Measurements from ENCODE around the gene OLIG1. TPM values are rescaled to one million over a fixed set of nuclear protein-coding genes. Genes with fewer than 3 reads are reported as not detected.

The OLIG1 gene
- total RNA-seq, 4 donors from 2014 or later = not detected

- TF ChIP-seq, protein P1, sequence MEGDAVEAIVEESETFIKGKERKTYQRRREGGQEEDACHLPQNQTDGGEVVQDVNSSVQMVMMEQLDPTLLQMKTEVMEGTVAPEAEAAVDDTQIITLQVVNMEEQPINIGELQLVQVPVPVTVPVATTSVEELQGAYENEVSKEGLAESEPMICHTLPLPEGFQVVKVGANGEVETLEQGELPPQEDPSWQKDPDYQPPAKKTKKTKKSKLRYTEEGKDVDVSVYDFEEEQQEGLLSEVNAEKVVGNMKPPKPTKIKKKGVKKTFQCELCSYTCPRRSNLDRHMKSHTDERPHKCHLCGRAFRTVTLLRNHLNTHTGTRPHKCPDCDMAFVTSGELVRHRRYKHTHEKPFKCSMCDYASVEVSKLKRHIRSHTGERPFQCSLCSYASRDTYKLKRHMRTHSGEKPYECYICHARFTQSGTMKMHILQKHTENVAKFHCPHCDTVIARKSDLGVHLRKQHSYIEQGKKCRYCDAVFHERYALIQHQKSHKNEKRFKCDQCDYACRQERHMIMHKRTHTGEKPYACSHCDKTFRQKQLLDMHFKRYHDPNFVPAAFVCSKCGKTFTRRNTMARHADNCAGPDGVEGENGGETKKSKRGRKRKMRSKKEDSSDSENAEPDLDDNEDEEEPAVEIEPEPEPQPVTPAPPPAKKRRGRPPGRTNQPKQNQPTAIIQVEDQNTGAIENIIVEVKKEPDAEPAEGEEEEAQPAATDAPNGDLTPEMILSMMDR (IDR thresholded peaks at IDR 0.05; ENCODE audit: low read depth) = no peak
Observed at GRCh38 chr21:33112151-33112550, 42.2 kb downstream of the OLIG1 start.

DNA sequence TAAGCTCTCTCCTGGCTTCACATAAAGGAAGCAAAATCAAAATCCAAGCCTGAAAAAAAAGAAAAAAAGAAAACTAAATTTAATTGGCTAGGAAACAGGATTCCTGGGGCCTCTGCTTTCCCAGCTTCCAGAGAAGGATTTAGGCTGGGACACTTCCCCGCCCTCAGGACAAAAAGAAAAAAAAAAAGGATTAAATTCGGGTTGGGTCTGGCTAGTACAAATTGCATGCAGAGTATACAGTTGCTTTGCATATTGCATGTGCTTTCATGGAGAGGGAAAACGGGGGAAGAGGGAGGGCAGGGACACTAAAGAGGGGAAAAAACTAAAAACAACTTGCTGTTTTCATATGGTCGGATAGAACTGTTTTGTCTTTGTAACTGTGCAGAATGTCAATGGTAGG is 42.7 kb downstream of the OLIG1 start:
- TF ChIP-seq, protein P1 (IDR thresholded peaks at IDR 0.05; ENCODE audit: low read depth) = no peak

DNA sequence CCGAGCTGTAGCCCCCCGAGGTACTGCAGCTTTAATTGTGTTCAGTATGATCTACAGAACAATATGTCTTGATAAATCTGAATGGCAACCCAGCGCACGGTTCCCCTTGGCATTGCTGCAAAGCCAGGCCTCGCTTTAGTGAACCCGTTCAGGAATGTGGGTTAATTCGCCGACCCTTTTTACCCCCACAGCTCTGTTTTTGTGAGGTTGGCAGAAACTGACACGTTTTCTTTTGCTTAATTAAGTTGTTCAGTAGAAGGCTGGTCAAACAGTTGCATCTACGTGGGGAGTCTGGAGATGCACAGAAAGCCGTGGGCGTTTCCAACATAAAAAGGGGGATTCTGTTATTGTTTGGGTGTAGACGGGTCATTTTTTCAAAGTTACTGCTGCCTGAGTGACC is 43.2 kb downstream of the OLIG1 start:
- TF ChIP-seq, protein P1 (IDR thresholded peaks at IDR 0.05; ENCODE audit: low read depth) = no peak

GRCh38 chr21:33114276-33114675 is 44.3 kb downstream of the OLIG1 start:
- TF ChIP-seq, protein P1 (IDR thresholded peaks at IDR 0.05; ENCODE audit: low read depth) = no peak

- TF ChIP-seq, protein P1 (IDR thresholded peaks at IDR 0.05; ENCODE audit: low read depth) = no peak
Observed at GRCh38 chr21:33115631-33116510, 45.9 kb downstream of the OLIG1 start.

DNA sequence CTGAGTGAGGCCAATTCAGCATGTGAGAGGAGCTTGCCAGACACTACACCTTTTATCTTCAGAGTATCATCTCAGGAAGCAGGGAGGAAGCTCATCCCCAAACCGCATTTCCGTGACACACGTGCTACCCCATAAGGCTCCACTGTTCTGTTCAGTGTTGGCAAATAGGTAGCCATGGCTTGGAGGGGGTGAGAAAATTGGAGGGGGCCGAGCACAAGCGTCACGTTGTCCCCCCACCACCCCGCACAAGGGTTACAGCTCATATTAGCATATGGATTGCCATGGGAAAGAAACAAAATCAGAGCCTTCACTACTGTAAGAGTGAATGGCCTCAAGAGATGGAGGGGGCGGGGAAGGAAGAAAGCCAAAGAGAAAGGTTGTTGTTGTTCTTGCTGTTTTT is 46.7 kb downstream of the OLIG1 start:
- TF ChIP-seq, protein P1 (IDR thresholded peaks at IDR 0.05; ENCODE audit: low read depth) = no peak

DNA sequence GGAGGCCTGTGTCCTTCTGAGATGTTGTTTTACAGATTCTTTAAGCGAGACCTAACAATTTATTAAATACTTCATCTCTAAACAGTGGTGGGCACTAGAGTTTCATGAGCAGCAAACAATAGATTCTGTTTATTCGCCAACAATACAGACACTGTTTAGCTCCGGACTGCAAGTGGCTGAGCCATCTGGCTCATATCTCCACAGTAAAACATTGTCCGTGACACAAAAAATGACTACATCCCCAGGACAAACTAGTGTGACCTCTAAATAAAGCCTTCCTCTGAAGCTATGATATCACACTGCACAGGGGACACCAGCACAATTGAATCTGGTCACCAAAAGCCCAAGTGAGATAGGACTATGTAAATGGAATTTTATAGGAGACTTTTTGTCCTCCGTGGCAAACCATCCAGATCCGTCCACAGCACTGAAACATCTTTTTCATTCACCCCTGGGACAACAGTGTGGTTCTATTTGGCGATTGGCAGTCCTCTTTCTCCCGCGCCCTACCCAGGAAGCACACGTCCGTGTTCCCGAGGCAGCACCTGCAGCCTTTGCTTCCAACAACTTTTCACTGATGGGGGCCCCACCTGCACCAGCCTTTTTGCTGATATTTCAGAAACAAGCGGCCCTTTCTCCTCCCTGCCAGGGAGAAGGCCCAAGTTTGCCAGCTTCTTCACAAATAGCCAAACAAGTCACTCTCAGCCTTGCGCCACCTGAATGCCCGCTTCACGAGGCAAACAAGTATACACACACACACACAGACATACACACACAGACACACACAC is 47.4 kb downstream of the OLIG1 start:
- TF ChIP-seq, protein P1 (IDR thresholded peaks at IDR 0.05; ENCODE audit: low read depth) = no peak
